D721Med (cell line): ENCODE data around the gene CRYBB2.

Source experiments
- DNase-seq: peaks from one replicate; pipeline ENCODE4 v3.0.0; 2011; ENCODE audit warnings: low spot score; ENCODE audit not compliant: insufficient read length
- FAIRE-seq: peaks from 2 replicates; lab custom pipeline; 2011; peaks lifted over from hg19 to GRCh38; lab: Jason Lieb, UNC
- CTCF ChIP-seq: IDR thresholded peaks from 2 replicates; pipeline ENCODE4 v1.5.1; 2012; ENCODE audit warnings: mild to moderate bottlenecking, control low read depth; ENCODE audit not compliant: insufficient read depth; ENCODE audit errors: missing control alignments

The CRYBB2 gene

GRCh38 chr22:25219211-25219689 lies at the start of gene CRYBB2:
Gene CRYBB2 (plus strand): TSS chr22:25219639. CDS start chr22:25221430, 1,791 bp downstream.
- no peak for TF ChIP-seq CTCF
- no peak for FAIRE-seq
- DNase-seq: no peak

- FAIRE-seq (no peak), DNase-seq (no peak)
- no peak for TF ChIP-seq CTCF
Measured at GRCh38 chr22:25170426-25170980, 48.9 kb upstream of the CRYBB2 start.

GRCh38 chr22:25172153-25172552 lies 47.3 kb upstream of the CRYBB2 start:
- no peak for TF ChIP-seq CTCF
- FAIRE-seq (no peak), DNase-seq (no peak)

- FAIRE-seq (no peak), DNase-seq (no peak)
- no peak for TF ChIP-seq CTCF
Measured at GRCh38 chr22:25174156-25174887, 45.1 kb upstream of the CRYBB2 start.

- no peak for DNase-seq
- no peak for FAIRE-seq
- no peak for TF ChIP-seq CTCF
Measured at GRCh38 chr22:25174888-25175411, 44.5 kb upstream of the CRYBB2 start.

GRCh38 chr22:25176175-25176574 lies 43.3 kb upstream of the CRYBB2 start:
- FAIRE-seq (no peak), DNase-seq (no peak)
- TF ChIP-seq CTCF: no peak

GRCh38 chr22:25176799-25177198 lies 42.6 kb upstream of the CRYBB2 start:
- no peak for FAIRE-seq
- no peak for TF ChIP-seq CTCF
- DNase-seq: no peak
